B cell (primary cell): ENCODE results near the gene MYO1E.

Experiments used
- CTCF ChIP-seq: fragments of 200-600 bp; IDR thresholded peaks from one replicate; pipeline ENCODE4 v1.8.0; 2022; ENCODE audit warnings: antibody characterized with exemption, mild to moderate bottlenecking
- EZH2 ChIP-seq: IDR thresholded peaks from 2 replicates; pipeline ENCODE4 v1.6.1; 2012; ENCODE audit warnings: borderline replicate concordance, low read depth, mild to moderate bottlenecking, moderate library complexity, low read length; ENCODE audit not compliant: insufficient read depth, poor library complexity, severe bottlenecking

GRCh38 chr15:59203008-59203407, 169.7 kb downstream of the MYO1E start:
- TF ChIP-seq CTCF (no peak), EZH2 (no peak)
